IMR-90 (cell line): Measurements from ENCODE around the gene ZNF277. TPM values are rescaled to one million over a fixed set of nuclear protein-coding genes. Genes with fewer than 3 reads are reported as not detected.
A peak's percentile ranks its signal among the peaks of the same experiment; 100 is the strongest.

Experiments
- ATAC-seq: fragments of 200-7000 bp; cut with Tn5 transposase; 2 replicates; pipeline ENCODE4 v1.9.1; 2020; ENCODE audit warnings: low read depth, mild to moderate bottlenecking, moderate library complexity
- BruUV-seq: library from RNA; stranded (reverse); fragments of 400-500 nt; replicated peaks from 2 replicates; lab custom pipeline; 2021; lab: Mats Ljungman, UMichigan
- CTCF ChIA-PET: fragments of 300-600 bp; formaldehyde crosslinking; extraction: SDS; loops from one replicate; lab custom pipeline; 2021; ENCODE audit warnings: antibody characterized with exemption; lab: Yijun Ruan, JAX
- POLR2A ChIA-PET: fragments of 300-600 bp; sonication (Branson Sonifier 250); formaldehyde crosslinking; loops from one replicate; lab custom pipeline; 2022; ENCODE audit warnings: antibody characterized with exemption; ENCODE audit not compliant: unreplicated experiment; lab: Charles Lee
- DNase-seq: peaks from one replicate; pipeline ENCODE4 v3.0.0; 2013
- H2AFZ ChIP-seq: replicated peaks from 2 replicates; pipeline ENCODE3; 2013; ENCODE audit warnings: low read length, mild to moderate bottlenecking; ENCODE audit not compliant: poor library complexity
- H2AK5ac ChIP-seq: 2 replicates; pipeline ENCODE4 v1.6.1; 2013; ENCODE audit warnings: low read depth, low read length, inconsistent platforms
- H2AK9ac ChIP-seq: replicated peaks from 2 replicates; pipeline ENCODE3; 2013; ENCODE audit warnings: mild to moderate bottlenecking, low read depth, low read length, moderate library complexity; ENCODE audit not compliant: poor library complexity
- H2BK120ac ChIP-seq: 2 replicates; pipeline ENCODE4 v1.6.1; 2013; ENCODE audit warnings: low read depth, low read length, inconsistent platforms
- H2BK15ac ChIP-seq: 3 replicates; pipeline ENCODE4 v1.6.1; 2013; ENCODE audit warnings: low read depth, low read length, inconsistent platforms
- H2BK20ac ChIP-seq: 2 replicates; pipeline ENCODE4 v1.6.1; 2013; ENCODE audit warnings: low read depth, mild to moderate bottlenecking, inconsistent platforms, low read length, moderate library complexity
- H2BK5ac ChIP-seq: 2 replicates; pipeline ENCODE4 v1.6.1; 2013; ENCODE audit warnings: mild to moderate bottlenecking, low read depth, low read length, inconsistent platforms; ENCODE audit not compliant: poor library complexity, severe bottlenecking
- H3K14ac ChIP-seq: replicated peaks from 2 replicates; pipeline ENCODE4 v1.6.1; 2013; ENCODE audit warnings: low read depth, low read length, inconsistent platforms
- H3K18ac ChIP-seq: 2 replicates; pipeline ENCODE4 v1.6.1; 2013; ENCODE audit warnings: low read depth, low read length, control low read depth
- H3K23ac ChIP-seq: 2 replicates; pipeline ENCODE4 v1.6.1; 2013; ENCODE audit warnings: low read depth, low read length, inconsistent platforms
- H3K27ac ChIP-seq: 2 replicates; pipeline ENCODE4 v1.5.1; 2013; ENCODE audit warnings: mild to moderate bottlenecking, control low read depth, low read length; ENCODE audit not compliant: insufficient read depth
- H3K27me3 ChIP-seq: 2 replicates; pipeline ENCODE4 v1.6.1; 2013; ENCODE audit warnings: low read length; ENCODE audit not compliant: control insufficient read depth, insufficient read depth
- H3K36me3 ChIP-seq: 2 replicates; pipeline ENCODE4 v1.6.1; 2013; ENCODE audit warnings: low read length, mixed read lengths; ENCODE audit not compliant: control insufficient read depth, insufficient read depth
- H3K4ac ChIP-seq: 2 replicates; pipeline ENCODE4 v1.6.1; 2013; ENCODE audit warnings: low read depth, low read length, inconsistent platforms
- H3K4me1 ChIP-seq: 2 replicates; pipeline ENCODE4 v1.6.1; 2013; ENCODE audit warnings: low read length, mixed read lengths; ENCODE audit not compliant: control insufficient read depth, insufficient read depth
- H3K4me2 ChIP-seq: 2 replicates; pipeline ENCODE4 v1.6.1; 2013; ENCODE audit warnings: low read depth, mild to moderate bottlenecking, control low read depth, low read length, moderate library complexity
- H3K4me3 ChIP-seq: 2 replicates; pipeline ENCODE4 v1.5.1; 2013; ENCODE audit warnings: low read depth, mild to moderate bottlenecking, control low read depth, low read length, moderate library complexity; ENCODE audit not compliant: insufficient read depth
- H3K56ac ChIP-seq: 2 replicates; pipeline ENCODE4 v1.6.1; 2013; ENCODE audit warnings: low read length, inconsistent platforms; ENCODE audit not compliant: insufficient read depth; ENCODE audit errors: extremely low read depth
- H3K79me1 ChIP-seq, 2 experiments: 2 replicates each; pipeline ENCODE4 v1.6.1; 2013; ENCODE audit warnings: low read length in 2 of 2, inconsistent platforms in 1 of 2, low read depth in 1 of 2
- H3K9ac ChIP-seq: 2 replicates; pipeline ENCODE4 v1.6.1; 2013; ENCODE audit warnings: low read depth, low read length, control low read depth
- H3K9me1 ChIP-seq: 2 replicates; pipeline ENCODE4 v1.6.1; 2013; ENCODE audit warnings: low read length, inconsistent platforms; ENCODE audit not compliant: insufficient read depth
- H3K9me3 ChIP-seq: 2 replicates; pipeline ENCODE4 v1.6.1; 2013; ENCODE audit warnings: low read length; ENCODE audit not compliant: control insufficient read depth, insufficient read depth
- H4K20me1 ChIP-seq: 2 replicates; pipeline ENCODE4 v1.6.1; 2013; ENCODE audit warnings: low read length, inconsistent platforms; ENCODE audit not compliant: insufficient read depth
- H4K5ac ChIP-seq: 2 replicates; pipeline ENCODE4 v1.6.1; 2013; ENCODE audit warnings: mild to moderate bottlenecking, low read depth, low read length, control low read depth
- H4K8ac ChIP-seq, 2 experiments: 2 replicates each; pipeline ENCODE4 v1.6.1; 2013; ENCODE audit warnings: low read depth in 2 of 2, low read length in 2 of 2, control low read depth in 1 of 2, inconsistent platforms in 1 of 2
- H4K91ac ChIP-seq: 2 replicates; pipeline ENCODE4 v1.6.1; 2013; ENCODE audit warnings: low read depth, low read length, inconsistent platforms; ENCODE audit not compliant: insufficient read depth
- BHLHE40 ChIP-seq: fragments of 150-350 bp; IDR thresholded peaks from 2 replicates; pipeline ENCODE4 v1.6.1; 2016; ENCODE audit warnings: mild to moderate bottlenecking, low read depth, low read length
- WGBS, 2 experiments: methylation state at CpG; one replicate each; pipeline versions ENCODE4 v1.1.5 to v1.1.7; 2013; ENCODE audit warnings: missing lambda C conversion rate in 2 of 2; ENCODE audit not compliant: insufficient read length in 1 of 2; ENCODE audit errors: extremely low coverage in 2 of 2; 5-methylcytosine and 5-hydroxymethylcytosine counted together
- dilution Hi-C: fragments of 300-500 bp; cut with HindIII; formaldehyde crosslinking; loops from one replicate; pipeline ENCODE4 v1.14.3; 2018; ENCODE audit warnings: low sequenced_read_pairs; ENCODE audit not compliant: unreplicated experiment
- in situ Hi-C: fragments of 300-500 bp; cut with MboI; formaldehyde crosslinking; loops from 3 replicates; pipeline ENCODE4 v1.14.3; 2019; ENCODE audit warnings: low sequenced_read_pairs, inconsistent platforms, mixed read lengths
- intact Hi-C: fragments of 100-400 bp; cut with micrococcal nuclease; formaldehyde crosslinking; loops from 2 replicates; pipeline ENCODE4 v1.10.0; 2022
- polyA plus RNA-seq, 3 experiments: library from polyadenylated mRNA; depleted of rRNA; stranded (reverse); fragments of >200 nt; gene quantifications; 2 replicates each; pipeline ENCODE4 v1.2.3, GENCODE V29; 2012; ENCODE audit warnings: low replicate concordance in 1 of 3
- total RNA-seq: library from RNA; depleted of rRNA; stranded (reverse); fragments of >200 nt; gene quantifications from 2 replicates; pipeline ENCODE4 v1.2.3, GENCODE V29; 2012

The ZNF277 gene
- total and polyA plus RNA-seq, 2 of the 4 experiments (the other 2 are of a cell fraction): 7.3 to 21.3 TPM

DNA sequence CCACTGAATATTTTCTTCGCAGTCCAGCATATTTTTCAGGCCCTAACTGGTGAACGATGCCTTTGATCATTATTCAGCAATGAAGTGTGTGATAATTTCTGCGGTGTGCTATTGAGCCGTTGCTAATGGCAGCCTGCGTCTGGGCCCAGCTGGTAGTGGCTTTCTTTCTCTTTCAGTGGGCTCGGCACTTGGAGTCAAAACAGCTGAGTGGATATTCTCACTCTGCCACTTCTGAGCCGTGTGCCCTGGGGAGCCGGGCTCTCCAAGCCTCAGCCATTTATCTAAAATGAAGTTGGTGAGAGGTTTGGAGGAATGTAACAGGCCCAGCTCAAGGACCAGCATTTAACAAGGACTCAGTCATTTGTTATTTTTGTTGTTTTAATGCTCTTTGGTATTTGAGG lies 156.2 kb downstream of the ZNF277 start:
- Histone ChIP-seq H3K4me2 (peak overlapping the region; percentile 14; the same call in 1 of the 2 replicates), H3K14ac (no peak overlapping the region), H4K5ac (no peak overlapping the region; the same call in 1 of the 2 replicates), H4K20me1 (no peaks in the 10 kb centered on the region), H3K4me1 (peaks cover 3% of the 10 kb centered on the region; the same call in 1 of the 2 replicates), H2BK20ac (no peak overlapping the region), H4K91ac (no peak overlapping the region), H3K9me3 (no peaks in the 10 kb centered on the region), H2BK120ac (no peak overlapping the region), H3K23ac (no peak overlapping the region), H2AK9ac (no peak overlapping the region), H3K4ac (no peak overlapping the region), H2AK5ac (no peak overlapping the region), H2AFZ (peak overlapping the region; percentile 84), H3K27me3 (no peaks in the 10 kb centered on the region), H3K27ac (no peak overlapping the region), H3K79me1 (no peaks in the 10 kb centered on the region), H3K18ac (no peak overlapping the region), H3K9me1 (peaks cover 8% of the 10 kb centered on the region; the same call in 1 of the 2 replicates), H3K36me3 (no peaks in the 10 kb centered on the region), H2BK5ac (no peak overlapping the region), H3K9ac (no peak overlapping the region), H4K8ac (peak overlapping the region in 1 of 2 experiments; percentile 22; a peak in 1 of 4 replicates), H2BK15ac (no peak overlapping the region), H3K4me3 (no peak overlapping the region), H3K56ac (no peak overlapping the region)
- dilution Hi-C loops (no loop called here), intact Hi-C loops (no loop called here), in situ Hi-C loops (no loop called here)
- 0% methylated on average over 2 of the region's 8 CpGs; no CpG with 5 or more reads in 1 of the 2 experiments for WGBS, 2 experiments
- no peak for TF ChIP-seq BHLHE40
- ChIA-PET POLR2A (no interaction called here), CTCF (no interaction called here)
- BruUV-seq: no TSS peak
- peak; percentile 67 for ATAC-seq
- DNase-seq: no peak
